Stimulated activated CD4-positive, alpha-beta T cell treated with anti-CD3 and anti-CD28 coated beads, Interleukin-4, amount 100 ng/mL, for 48 hours (primary cell): ENCODE results near the gene AXDND1.
"Not testable (repeated sequence)": the region's sequence is repeated elsewhere in the genome, so short reads cannot be mapped to it uniquely, and the experiment has no call there.

Experiments
- DNase-seq, 2 donors: peaks; one replicate each; pipeline ENCODE4 v3.0.0-alpha.2; 2020; ENCODE audit warnings: low read depth in 2 of 2

The AXDND1 gene

DNA sequence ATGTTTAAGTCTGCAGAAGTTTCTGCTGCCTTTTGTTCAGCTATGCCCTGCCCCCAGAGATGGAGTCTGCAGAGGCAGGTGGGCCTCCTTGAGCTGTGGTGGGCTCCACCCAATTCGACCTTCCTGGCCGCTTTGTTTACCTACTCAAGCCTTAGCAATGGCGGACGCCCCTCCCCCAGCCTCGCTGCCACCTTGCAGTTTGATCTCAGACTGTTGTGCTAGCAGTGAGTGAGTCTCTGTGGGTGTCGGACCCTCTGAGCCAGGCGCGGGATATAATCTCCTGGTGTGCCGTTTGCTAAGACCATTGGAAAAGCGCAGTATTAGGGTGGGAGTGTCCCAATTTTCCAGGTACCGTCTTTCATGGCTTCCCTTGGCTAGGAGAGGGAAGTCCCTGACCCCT, 99.9 kb downstream of the AXDND1 start:
- not testable (repeated sequence) for DNase-seq

DNA sequence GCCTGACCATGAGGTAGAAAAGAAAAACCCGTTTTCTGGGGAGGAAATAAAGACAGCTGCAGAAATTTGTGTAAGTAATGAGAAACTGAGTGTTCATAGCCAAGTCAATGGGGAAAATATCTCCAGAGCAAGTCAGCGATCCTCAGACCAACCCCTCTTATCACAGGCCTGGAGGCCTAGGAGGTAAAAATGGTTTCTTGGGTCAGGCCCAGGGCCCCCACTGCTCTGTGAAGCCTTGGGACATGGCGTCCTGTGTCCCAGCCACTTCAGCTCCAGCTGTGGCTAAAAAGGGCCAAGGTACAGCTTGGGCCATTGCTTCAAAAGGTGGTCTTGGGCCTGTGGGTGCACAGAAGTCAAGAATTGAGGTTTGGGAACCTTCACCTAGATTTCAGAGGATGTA, 108.9 kb downstream of the AXDND1 start:
- DNase-seq, result no peak

DNA sequence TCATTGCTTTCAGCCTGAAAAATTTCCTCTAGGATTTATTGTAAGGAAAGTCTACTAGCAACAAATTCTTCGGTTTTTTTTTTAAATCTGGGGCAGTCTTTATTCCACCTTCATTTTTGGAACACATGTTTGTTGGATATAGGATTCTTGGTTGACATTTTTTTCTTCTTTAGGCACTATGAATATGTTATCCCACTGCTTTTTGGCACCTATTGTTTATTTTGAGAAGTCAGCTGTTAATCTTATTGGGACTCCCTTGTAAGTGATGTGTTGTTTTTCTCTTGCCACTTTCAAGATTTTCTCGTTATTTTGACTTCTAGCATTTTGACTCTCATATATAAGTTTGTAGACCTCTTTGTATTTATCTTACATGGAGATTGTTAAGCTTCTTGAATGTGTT, 110.7 kb downstream of the AXDND1 start:
- no peak for DNase-seq

DNA sequence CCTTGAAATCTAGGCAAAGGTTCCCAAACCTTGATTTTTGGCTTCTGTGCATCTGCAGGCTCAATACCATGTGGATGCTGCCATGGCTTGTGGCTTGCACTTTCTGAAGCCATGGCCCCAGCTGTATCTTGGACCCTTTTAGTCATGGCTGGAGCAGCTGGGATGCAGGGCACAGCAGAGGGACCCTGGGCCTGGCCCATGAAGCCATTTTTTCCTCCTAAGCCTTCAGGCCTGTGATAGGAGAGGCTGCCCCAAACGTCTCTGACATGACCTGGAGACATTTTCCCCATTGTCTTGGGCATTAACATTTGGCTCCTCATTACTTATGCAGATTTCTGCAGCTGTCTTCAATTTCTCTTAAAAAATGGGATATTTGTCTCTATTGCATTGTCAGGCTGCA, 112.6 kb downstream of the AXDND1 start:
- no peak for DNase-seq

DNA sequence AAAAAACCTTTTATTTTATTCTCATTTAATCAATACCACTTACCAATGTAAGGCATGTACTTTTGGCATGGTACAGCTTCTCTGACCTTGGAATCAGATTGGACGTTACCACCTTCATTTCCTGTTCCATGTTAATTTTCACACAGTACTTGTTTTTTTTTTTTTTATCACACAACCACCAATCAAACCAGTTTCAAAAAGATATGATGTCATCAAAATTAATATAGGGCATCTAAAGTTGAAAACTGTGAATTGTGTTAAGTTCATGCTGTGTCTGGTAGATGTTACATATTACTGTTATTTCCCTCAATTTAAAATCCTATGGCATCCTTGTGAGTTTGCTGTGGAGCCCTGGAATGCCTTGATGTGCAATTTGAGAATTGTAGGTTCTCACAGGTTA, 124.8 kb downstream of the AXDND1 start:
- DNase-seq, result no peak

DNA sequence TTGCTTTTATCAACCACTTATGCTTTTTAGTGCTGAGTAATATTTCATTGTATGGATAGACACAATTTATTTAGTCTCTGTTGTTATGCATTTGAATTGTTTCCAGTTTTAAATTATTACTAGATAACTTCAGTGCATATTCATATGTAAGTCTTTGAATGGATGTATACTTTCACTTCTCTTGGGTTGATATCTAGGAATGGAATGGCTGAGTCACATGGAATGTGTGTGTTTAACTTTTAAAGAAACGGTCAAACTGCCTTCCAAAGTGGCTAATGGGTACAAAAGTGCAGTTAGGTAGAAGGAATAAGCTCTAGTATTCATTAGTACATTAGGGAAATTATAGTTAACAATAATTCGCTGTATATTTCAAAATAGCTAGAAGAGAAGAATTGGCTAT, 127.6 kb downstream of the AXDND1 start:
- no peak for DNase-seq

DNA sequence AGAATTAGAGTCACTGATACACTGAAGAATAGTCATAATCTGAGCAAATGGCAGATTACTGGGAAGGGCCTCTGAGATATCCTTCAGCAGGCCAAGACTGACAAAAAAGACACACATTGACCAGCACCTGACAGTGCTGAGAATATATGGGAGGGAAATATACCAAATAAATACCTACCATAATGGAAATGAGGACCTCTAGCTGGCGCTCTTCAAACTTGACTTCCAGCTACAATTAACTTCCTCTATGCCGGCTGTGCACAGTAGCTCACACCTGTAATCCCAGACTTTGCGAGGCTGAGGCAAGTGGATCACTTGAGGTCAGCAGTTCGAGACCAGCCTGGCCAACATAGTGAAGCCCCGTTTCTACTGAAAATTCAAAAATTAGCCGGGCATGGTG, 140.4 kb downstream of the AXDND1 start:
- DNase-seq, result no peak

DNA sequence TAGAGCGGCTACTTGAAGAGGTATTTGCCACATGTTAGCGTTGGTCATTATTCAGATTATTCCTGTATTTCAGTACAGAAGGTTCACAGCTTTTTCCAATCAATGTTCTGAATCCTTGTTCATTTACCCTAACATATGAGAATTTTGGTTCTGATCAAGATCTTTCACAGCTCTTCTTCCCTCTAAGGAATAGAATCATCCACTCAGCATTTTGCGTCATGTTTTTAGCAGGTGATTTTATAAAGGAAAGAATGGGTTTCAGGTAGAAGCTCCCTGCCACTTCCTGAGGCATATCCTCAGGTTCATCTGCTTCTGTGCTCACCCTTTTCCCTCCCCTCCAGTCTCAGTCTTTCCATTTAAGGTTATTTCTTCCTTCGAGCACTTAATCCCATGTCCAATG, 143.6 kb downstream of the AXDND1 start:
- no peak for DNase-seq

DNA sequence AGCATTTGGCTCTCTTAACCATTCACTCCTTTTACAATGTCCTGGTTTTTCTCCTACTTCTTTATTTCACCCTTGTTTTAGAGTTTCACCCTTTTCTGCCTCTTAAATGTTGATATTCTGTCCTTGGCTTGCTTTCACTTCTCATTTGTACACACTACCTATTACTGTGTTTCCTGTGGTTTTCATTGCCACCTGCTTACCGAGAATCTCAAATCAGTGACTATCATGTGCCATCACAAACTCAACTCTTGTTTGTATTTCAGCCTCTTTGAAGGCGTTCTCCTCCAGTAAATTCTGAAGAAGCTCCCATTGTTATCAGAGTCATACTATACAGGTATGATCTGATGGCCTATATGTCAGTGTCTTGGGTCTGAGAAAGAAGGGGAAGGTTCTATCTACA, 144.3 kb downstream of the AXDND1 start:
- no peak for DNase-seq

DNA sequence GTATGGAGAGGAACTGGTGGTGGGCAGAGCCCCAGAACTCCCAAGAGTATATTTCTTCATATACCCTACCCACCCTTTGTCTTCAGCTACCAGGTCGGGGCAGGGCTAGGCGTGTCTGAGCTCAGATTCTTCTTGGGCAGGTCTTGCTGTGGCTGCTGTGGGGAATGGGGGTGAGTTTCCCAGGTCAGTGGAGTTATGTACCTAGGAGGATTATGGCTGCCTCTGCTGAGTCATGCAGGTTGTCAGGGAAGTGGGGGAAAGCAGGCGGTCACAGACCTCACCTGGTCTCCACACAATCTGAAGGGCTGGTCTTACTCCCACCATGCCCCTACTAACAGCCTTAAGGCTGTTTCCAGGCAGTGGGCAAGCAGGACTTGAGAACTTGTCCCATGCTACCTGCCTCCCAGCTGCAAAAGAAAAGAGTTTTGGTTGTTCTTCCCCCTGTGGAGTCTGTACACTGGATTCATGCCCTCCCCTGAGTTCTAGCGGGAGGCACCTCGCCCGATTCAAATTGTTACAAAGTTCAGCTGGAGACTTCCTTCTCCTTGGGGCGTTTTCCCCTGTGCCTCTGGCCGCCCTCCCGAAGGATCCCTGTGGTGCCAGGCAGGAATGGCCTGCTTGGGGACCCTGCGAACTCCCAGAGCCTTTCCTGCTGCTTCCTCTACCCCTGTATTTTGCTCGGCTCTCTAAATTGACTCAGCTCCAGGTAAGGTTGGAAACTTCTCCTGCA, 151.4 kb downstream of the AXDND1 start:
- DNase-seq, result no peak

DNA sequence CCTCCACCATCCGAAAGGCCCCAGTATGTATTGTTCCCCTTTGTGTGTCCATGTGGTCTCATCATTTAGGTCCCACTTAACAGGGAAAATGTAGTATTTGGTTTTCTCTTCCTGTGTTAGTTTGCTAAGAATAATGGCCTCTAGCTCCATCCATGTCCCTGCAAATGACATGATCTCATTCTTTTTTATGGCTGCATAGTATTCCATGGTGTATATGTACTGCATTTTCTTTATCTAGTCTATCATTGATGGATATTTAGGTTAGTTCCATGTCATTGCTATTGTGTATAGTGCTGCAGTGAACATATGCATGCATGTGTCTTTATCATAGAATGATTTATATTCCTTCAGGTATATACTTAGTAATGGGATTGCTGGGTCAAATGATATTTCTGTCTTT, 152.8 kb downstream of the AXDND1 start:
- not testable (repeated sequence) for DNase-seq

DNA sequence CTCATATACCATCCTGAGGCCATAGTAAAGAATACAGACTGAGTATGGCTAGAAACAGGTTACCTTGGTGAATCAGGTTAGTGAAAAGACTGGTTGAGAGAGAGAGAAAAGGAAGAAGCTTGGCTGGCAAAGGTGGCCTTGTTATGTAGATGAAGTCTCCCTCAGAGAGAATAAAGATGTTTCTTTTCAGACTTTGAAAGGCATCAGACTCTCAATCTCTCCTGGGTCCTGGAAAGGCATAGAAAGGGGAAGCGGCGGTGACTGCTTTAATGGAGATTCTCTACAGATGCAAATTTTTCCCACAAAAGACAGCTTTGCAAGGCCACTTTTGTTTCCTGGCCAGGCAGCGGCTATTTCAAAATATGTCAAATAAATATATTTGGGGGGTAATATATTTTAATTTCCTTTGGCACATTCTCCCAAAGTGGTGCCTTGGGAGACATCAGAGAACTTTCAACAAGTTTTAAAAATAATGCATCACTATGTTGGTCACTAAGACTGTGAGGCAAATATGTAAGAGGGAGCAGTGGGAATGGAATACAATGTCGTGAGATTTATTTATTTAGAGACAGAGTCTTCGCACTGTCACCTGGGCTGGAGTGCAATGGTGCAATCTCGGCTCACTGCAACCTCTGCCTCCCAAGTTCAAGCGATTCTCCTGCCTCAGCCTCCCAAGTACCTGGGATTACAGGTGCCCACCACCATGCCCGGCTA, 163.9 kb downstream of the AXDND1 start:
- no peak for DNase-seq

DNA sequence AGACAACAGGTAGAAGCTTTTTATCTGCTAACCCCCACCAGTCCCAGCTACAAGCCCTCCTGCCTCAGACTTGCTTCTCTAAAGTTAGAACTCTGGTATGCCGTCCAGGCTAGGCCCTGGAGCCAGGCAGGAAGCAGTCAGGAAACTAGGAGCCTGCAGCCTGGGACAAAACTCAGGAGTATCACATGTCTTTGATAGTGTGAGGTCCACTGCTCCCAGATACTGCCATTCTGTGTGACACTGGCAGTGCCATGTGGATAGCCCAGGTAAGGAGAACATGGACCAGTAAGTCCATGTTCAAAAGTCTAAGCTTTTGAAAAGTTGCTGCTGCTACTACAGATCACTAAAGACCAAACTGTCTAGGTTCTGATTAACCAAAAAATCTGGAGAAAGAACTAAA, 164.6 kb downstream of the AXDND1 start:
- DNase-seq, result no peak

DNA sequence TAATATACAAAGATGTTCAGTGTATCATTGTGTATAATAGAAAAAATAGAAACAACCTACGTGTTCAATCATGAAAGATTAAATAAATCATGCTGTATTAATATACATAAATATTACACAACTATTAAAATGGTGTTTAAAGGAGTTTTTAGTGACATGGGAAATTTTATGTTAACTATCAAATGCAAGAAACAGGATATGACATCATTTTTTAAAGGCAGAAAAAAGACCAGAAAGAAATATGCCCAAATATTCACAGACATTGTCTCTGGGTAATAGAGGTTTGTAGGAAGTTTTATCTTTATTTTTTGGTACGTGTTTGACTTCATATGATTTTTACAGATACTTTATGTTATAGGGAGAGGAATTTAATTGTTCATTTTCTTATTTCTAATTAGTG, 176.0 kb downstream of the AXDND1 start:
- DNase-seq, result no peak

DNA sequence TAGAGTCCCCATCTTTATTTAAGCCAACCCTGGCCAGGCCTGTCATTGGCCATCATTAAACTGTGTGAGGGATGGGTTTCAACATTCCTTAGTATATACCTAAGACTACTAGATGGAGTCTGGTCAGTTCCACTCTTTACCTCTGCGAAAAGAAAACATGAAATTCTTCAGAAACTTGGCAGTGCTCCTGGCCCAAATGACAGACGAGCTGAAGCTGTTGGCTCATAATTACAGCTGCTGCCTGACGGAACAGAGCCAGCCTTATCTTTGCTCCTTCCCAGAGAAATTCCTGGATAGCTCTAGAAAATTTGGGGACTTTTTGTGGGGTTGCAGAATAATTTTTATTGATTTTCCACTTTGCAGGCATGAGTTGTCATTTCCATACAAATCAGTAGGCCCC, 179.6 kb downstream of the AXDND1 start:
- DNase-seq, result no peak

DNA sequence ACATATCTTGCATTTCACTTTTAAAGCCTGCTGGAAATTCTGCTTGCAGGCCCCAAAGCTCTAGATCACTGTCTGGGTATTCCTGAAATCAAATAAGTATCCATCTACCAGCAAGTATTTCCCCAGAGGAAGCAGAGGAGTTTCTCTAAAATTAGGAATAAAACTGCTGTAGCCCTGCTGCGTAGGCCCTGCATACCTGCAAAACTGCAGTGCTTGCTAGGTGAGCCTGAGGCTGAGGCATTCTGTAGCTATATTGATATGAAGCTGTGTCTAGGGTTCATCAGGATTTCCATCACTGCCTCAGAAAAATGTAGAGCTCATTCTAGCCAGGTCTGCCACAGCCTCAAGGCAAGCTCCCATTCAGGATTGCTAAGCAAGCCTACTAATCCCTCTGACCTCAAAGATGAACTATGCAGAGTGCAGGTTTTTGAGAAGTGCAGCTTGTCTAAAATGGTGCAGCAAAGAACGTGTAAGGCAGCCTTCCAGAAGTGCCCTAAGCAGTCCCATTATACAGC, 181.3 kb downstream of the AXDND1 start:
- DNase-seq, result no peak

DNA sequence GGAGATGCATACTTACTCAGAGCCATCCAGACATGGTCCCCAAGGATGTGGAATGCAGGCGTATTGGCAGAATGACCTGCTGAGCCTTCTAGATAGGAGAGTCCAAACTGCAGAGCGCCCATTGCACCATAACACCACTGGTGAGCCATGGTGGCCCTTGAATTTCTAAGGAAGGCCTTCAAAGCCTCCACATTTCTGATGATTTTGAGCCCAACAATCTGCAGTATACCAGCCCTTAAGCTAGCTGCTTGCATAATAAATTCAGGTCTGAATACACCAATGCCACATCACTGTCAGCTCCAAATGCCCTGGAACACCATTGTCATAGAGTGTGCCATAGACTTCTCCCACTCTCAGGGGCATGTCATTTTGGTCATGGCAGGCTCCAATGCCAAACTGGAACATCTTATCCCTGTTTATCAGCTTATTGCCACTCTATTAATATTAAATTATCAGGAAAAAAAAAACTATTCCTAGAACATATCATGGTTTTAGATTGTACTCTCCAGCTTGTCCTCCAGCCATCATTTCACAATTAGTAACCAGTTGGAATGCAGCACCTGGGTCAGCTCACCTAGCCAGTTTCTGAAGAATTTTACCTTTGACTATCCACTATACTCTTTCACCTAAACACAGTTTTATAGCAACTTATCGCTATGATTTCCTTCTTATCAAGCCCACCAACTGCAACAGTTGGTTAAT, 183.0 kb downstream of the AXDND1 start:
- DNase-seq, result no peak

DNA sequence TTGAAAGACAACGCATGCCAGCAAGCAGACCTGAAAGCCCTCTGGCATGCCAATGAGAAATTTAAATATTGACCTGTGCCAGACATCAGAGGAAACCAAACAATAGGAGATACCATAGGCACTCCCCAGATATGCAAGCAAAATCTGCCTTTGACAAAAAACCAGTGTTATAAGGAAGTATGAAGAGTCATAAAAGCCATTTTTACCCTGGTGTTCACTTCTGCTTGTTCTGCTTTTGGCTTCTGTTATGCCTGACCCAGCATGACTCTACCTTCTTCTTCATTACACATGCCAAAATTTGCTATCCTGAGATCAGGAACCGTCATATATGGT, 183.6 kb downstream of the AXDND1 start:
- DNase-seq, result no peak

DNA sequence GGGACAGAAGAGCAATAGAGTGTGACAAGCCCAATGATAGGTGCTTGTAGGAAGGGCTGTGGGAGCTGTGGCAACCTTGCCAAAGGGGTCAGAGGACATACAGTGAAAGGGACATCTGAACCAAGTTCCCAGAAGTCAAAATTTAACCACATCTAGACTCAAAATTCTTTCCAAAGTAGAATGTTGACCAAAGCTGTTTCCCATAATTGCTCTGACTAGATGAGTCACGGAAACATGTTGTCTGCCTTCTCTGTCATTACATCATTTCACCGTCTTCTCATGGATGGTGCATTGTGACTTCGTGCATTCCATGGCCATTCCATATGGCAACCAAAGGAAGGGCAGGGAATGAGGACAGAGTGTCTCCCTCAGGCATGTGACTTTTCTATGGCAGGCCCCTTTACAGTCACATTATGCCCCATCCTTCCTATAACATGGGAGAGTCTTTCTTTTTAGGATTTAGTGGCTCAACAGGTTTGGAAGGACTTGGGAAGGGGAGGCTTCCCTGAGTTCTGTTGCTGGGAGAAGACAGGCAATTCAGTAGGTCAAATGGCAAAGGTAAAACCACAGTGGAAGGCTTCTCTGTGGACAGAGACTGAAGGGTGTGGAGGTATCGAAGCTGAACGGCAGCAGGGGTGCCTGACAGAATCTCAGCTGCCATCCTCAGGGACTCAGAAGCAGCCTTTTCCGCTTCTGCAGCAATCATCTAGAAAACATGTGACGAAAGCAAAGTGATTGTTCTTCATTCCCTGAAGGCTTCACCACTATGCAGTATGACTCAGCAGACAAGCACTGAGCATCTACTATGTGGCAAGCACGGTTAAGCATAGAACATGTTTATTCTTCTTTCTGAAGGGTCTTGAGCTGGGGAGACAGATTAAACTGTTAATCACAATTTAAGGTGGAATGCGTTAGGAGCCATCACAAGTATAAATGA, 185.2 kb downstream of the AXDND1 start:
- DNase-seq, result no peak

DNA sequence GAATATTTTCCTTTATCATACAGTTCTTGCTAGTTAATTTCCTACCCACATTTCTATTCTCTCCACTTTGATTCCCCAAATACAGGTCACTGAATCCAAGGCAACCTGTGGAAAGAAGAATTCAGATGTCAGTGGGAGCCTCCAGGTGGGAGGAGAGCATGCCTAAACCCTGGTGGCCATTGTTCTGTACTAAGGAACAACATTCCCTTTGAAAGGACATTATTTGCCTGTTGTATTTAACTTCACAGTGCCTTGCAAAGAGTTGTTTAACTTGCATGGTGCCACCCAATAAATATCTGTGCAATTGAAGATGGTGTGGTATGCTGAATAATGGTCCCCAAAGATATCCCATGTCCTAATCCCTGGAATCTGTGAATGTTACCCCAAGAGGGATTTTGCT, 188.7 kb downstream of the AXDND1 start:
- DNase-seq, result no peak

DNA sequence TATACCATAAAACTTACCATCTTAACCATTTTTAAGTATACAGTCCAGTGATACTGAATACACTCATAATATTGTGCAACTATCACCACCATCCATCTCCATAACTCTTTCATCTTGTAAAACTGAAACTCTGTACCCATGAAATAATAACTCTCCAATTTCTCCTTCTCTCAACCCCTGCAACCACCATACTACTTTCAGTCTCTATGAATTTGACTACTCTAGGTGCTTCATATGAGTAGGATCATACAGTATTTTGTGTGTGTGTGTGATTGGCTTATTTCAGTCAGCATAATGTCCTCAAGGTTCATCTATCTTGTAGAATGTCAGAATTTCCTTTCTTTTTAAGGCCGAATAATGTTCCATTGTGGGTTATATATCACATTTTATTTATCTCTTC, 192.3 kb downstream of the AXDND1 start:
- DNase-seq, result no peak
